Measurements from ENCODE around the gene DMXL2. TPM values are rescaled to one million over a fixed set of nuclear protein-coding genes. Genes with fewer than 3 reads are reported as not detected.

The DMXL2 gene
- polyA plus RNA-seq, 1 experiment = 18.6 TPM

- ChIA-PET POLR2A (interaction anchor here (1.1 kb wide), 1 partner anchor 134 kb away, joined by 4 read pairs; no protein-coding TSS in a partner anchor), CTCF (interaction anchor here (2.6 to 4.6 kb wide), 2 partner anchors 26 to 86 kb away, joined by 10 to 40 read pairs; no protein-coding TSS in a partner anchor)
- H3K27me3 ChIP-seq (ENCODE audit: control insufficient read depth, insufficient read depth, low read length) = peaks cover 10% of the 10 kb centered on the region
- H3K4me3 ChIP-seq (ENCODE audit: low read depth, low read length) = peak overlapping the region; percentile 79
- TF ChIP-seq CTCF (IDR thresholded peaks at IDR 0.05; ENCODE audit: low read depth, low read length) = no peak
- DNase-seq (ENCODE audit: low read depth, low spot score) = no peak
- no peaks in the 10 kb centered on the region; the same call in 1 of the 2 replicates for H3K9me3 ChIP-seq (ENCODE audit: control insufficient read depth, insufficient read depth, low read length)
- H3K27ac ChIP-seq (ENCODE audit: low read depth, low read length) = no peak overlapping the region
Measured at GRCh38 chr15:51623386-51623938, 891 bp upstream of the DMXL2 start.

GRCh38 chr15:51621936-51622603 lies 501 bp downstream of the DMXL2 start:
- no peak; the same call in 1 of the 2 replicates for TF ChIP-seq CTCF (IDR thresholded peaks at IDR 0.05; ENCODE audit: low read depth, low read length)
- H3K27ac ChIP-seq (ENCODE audit: low read depth, low read length) = peak overlapping the region; percentile 73
- peak; percentile 11 for DNase-seq (ENCODE audit: low read depth, low spot score)
- POLR2A ChIA-PET = interaction anchor here (1.1 kb wide), 1 partner anchor 136 kb away, joined by 4 read pairs; no protein-coding TSS in a partner anchor
- H3K27me3 ChIP-seq (ENCODE audit: control insufficient read depth, insufficient read depth, low read length) = peaks cover 6% of the 10 kb centered on the region
- peak overlapping the region; percentile 79 for H3K4me3 ChIP-seq (ENCODE audit: low read depth, low read length)
- no peaks in the 10 kb centered on the region; the same call in 1 of the 2 replicates for H3K9me3 ChIP-seq (ENCODE audit: control insufficient read depth, insufficient read depth, low read length)
- CTCF ChIA-PET = interaction anchor here (0.8 to 4.6 kb wide), 5 partner anchors 28 to 154 kb away, joined by 3 to 40 read pairs (median 10); no protein-coding TSS in a partner anchor

- Histone ChIP-seq H3K27me3 (ENCODE audit: control insufficient read depth, insufficient read depth, low read length) (peaks cover 3% of the 10 kb centered on the region), H3K27ac (ENCODE audit: low read depth, low read length) (no peak overlapping the region), H3K9me3 (ENCODE audit: control insufficient read depth, insufficient read depth, low read length) (no peaks in the 10 kb centered on the region; the same call in 1 of the 2 replicates), H3K4me3 (ENCODE audit: low read depth, low read length) (peak overlapping the region; percentile 79)
- TF ChIP-seq CTCF (IDR thresholded peaks at IDR 0.05; ENCODE audit: low read depth, low read length) = no peak
- POLR2A ChIA-PET = no interaction called here
- CTCF ChIA-PET = interaction anchor here (0.6 to 4.6 kb wide), 9 partner anchors 29 to 392 kb away, joined by 3 to 40 read pairs (median 6); no protein-coding TSS in a partner anchor
- no peak for DNase-seq (ENCODE audit: low read depth, low spot score)
Measured at GRCh38 chr15:51621155-51621765, 1.3 kb downstream of the DMXL2 start.

GRCh38 chr15:51620641-51621040 lies 1.9 kb downstream of the DMXL2 start:
- ChIA-PET CTCF (interaction anchor here (1.1 to 4.6 kb wide), 4 partner anchors 29 to 156 kb away, joined by 3 to 40 read pairs (median 16); no protein-coding TSS in a partner anchor), POLR2A (no interaction called here)
- Histone ChIP-seq H3K27me3 (ENCODE audit: control insufficient read depth, insufficient read depth, low read length) (peaks cover 2% of the 10 kb centered on the region), H3K9me3 (ENCODE audit: control insufficient read depth, insufficient read depth, low read length) (no peaks in the 10 kb centered on the region; the same call in 1 of the 2 replicates), H3K27ac (ENCODE audit: low read depth, low read length) (no peak overlapping the region), H3K4me3 (ENCODE audit: low read depth, low read length) (peak overlapping the region; percentile 79)
- no peak for DNase-seq (ENCODE audit: low read depth, low spot score)
- no peak for TF ChIP-seq CTCF (IDR thresholded peaks at IDR 0.05; ENCODE audit: low read depth, low read length)
